Mesodermal cell (in vitro differentiated cells): ENCODE results near the gene TCF12.
A peak's percentile ranks its signal among the peaks of the same experiment; 100 is the strongest.

Experiments
- H3K27ac ChIP-seq: 2 replicates; pipeline ENCODE4 v1.7.0; 2013; ENCODE audit warnings: mild to moderate bottlenecking, low read depth, low read length, moderate library complexity; ENCODE audit not compliant: severe bottlenecking
- H3K36me3 ChIP-seq: 2 replicates; pipeline ENCODE4 v1.7.1; 2013; ENCODE audit warnings: mild to moderate bottlenecking, low read length, moderate library complexity; ENCODE audit not compliant: control insufficient read depth, insufficient read depth
- H3K4me1 ChIP-seq: one replicate; pipeline ENCODE4 v1.7.1; 2013; ENCODE audit warnings: mild to moderate bottlenecking, low read length; ENCODE audit not compliant: insufficient read depth, control insufficient read depth, poor library complexity, severe bottlenecking
- H3K4me3 ChIP-seq: 2 replicates; pipeline ENCODE4 v1.7.0; 2013; ENCODE audit warnings: low read length, control low read depth, mild to moderate bottlenecking; ENCODE audit not compliant: insufficient read depth, poor library complexity, severe bottlenecking; ENCODE audit errors: extremely low read depth
- H3K9me3 ChIP-seq: 2 replicates; pipeline ENCODE4 v1.7.1; 2013; ENCODE audit warnings: mild to moderate bottlenecking, low read length, moderate library complexity; ENCODE audit not compliant: control insufficient read depth
- WGBS, 2 experiments: methylation state at CpG; one replicate each; pipeline ENCODE4 v1.1.5; 2013; ENCODE audit warnings: missing lambda C conversion rate in 2 of 2; ENCODE audit not compliant: insufficient coverage in 2 of 2; 5-methylcytosine and 5-hydroxymethylcytosine counted together

Gene TCF12

GRCh38 chr15:57323299-57323805 is 404.9 kb downstream of the TCF12 start:
- H3K27ac ChIP-seq = peak overlapping the region; percentile 53
- WGBS, 2 experiments = 94 to 96% methylated on average over 7 to 8 of the region's 12 CpGs
- H3K4me1 ChIP-seq = peaks cover 19% of the 10 kb centered on the region
- H3K9me3 ChIP-seq = no peaks in the 10 kb centered on the region
- no peaks in the 10 kb centered on the region for H3K36me3 ChIP-seq
- no peak overlapping the region for H3K4me3 ChIP-seq

GRCh38 chr15:57323806-57324589 is 405.6 kb downstream of the TCF12 start:
- H3K9me3 ChIP-seq = no peaks in the 10 kb centered on the region
- H3K4me3 ChIP-seq = no peak overlapping the region
- 83% methylated on average over 1 of the region's 6 CpGs; no CpG with 5 or more reads in 1 of the 2 experiments for WGBS, 2 experiments
- peak overlapping the region; percentile 53 for H3K27ac ChIP-seq
- H3K36me3 ChIP-seq = no peaks in the 10 kb centered on the region
- peaks cover 22% of the 10 kb centered on the region for H3K4me1 ChIP-seq

- H3K9me3 ChIP-seq = no peaks in the 10 kb centered on the region
- no peak overlapping the region for H3K4me3 ChIP-seq
- H3K36me3 ChIP-seq = no peaks in the 10 kb centered on the region
- H3K4me1 ChIP-seq = peaks cover 22% of the 10 kb centered on the region
- H3K27ac ChIP-seq = no peak overlapping the region
- WGBS, 2 experiments = no CpG with 5 or more reads among the region's 3 CpGs
Measured at GRCh38 chr15:57324590-57324890, 406.1 kb downstream of the TCF12 start.

GRCh38 chr15:57324944-57325679 is 406.7 kb downstream of the TCF12 start:
- Histone ChIP-seq H3K27ac (no peak overlapping the region), H3K4me3 (no peak overlapping the region), H3K4me1 (peaks cover 23% of the 10 kb centered on the region), H3K9me3 (no peaks in the 10 kb centered on the region), H3K36me3 (no peaks in the 10 kb centered on the region)
- 88 to 90% methylated on average over 10 of the region's 11 CpGs for WGBS, 2 experiments

- H3K4me3 ChIP-seq = no peak overlapping the region
- 92% methylated on average over 19 to 22 of the region's 23 CpGs for WGBS, 2 experiments
Measured at GRCh38 chr15:57326196-57326595, 407.8 kb downstream of the TCF12 start.

GRCh38 chr15:57327985-57328471 is 409.6 kb downstream of the TCF12 start:
- H3K4me1 ChIP-seq = peaks cover 29% of the 10 kb centered on the region
- H3K9me3 ChIP-seq = no peaks in the 10 kb centered on the region
- no peaks in the 10 kb centered on the region for H3K36me3 ChIP-seq
- no peak overlapping the region for H3K27ac ChIP-seq
- H3K4me3 ChIP-seq = no peak overlapping the region
- WGBS, 2 experiments = 90 to 91% methylated on average over 10 of the region's 11 CpGs

More at GRCh38 chr15:57326196-57326595, 407.8 kb downstream of the TCF12 start:
- Histone ChIP-seq H3K27ac (no peak overlapping the region), H3K9me3 (no peaks in the 10 kb centered on the region), H3K36me3 (no peaks in the 10 kb centered on the region), H3K4me1 (peaks cover 20% of the 10 kb centered on the region)

GRCh38 chr15:57328479-57328878 is 410.0 kb downstream of the TCF12 start:
- no peak overlapping the region for H3K27ac ChIP-seq
- 100% methylated on average over 2 to 3 of the region's 8 CpGs for WGBS, 2 experiments

GRCh38 chr15:57328897-57329296 is 410.5 kb downstream of the TCF12 start:
- H3K4me3 ChIP-seq = no peak overlapping the region
- no peak overlapping the region for H3K27ac ChIP-seq
- peaks cover 33% of the 10 kb centered on the region for H3K4me1 ChIP-seq
- H3K36me3 ChIP-seq = no peaks in the 10 kb centered on the region
- 93 to 98% methylated on average over 4 to 5 of the region's 5 CpGs for WGBS, 2 experiments
- no peaks in the 10 kb centered on the region for H3K9me3 ChIP-seq

More at GRCh38 chr15:57328479-57328878, 410.0 kb downstream of the TCF12 start:
- H3K9me3 ChIP-seq = no peaks in the 10 kb centered on the region
- H3K4me1 ChIP-seq = peaks cover 32% of the 10 kb centered on the region
- no peaks in the 10 kb centered on the region for H3K36me3 ChIP-seq
- H3K4me3 ChIP-seq = no peak overlapping the region

GRCh38 chr15:57329582-57330367 is 411.3 kb downstream of the TCF12 start:
- WGBS, 2 experiments = 93 to 94% methylated on average over 11 to 12 of the region's 13 CpGs

GRCh38 chr15:57330619-57331340 is 412.3 kb downstream of the TCF12 start:
- Histone ChIP-seq H3K4me3 (no peak overlapping the region), H3K4me1 (peaks cover 51% of the 10 kb centered on the region), H3K36me3 (no peaks in the 10 kb centered on the region), H3K9me3 (no peaks in the 10 kb centered on the region), H3K27ac (no peak overlapping the region)
- WGBS, 2 experiments = 85 to 90% methylated on average over 10 to 11 of the region's 14 CpGs

More at GRCh38 chr15:57329582-57330367, 411.3 kb downstream of the TCF12 start:
- H3K4me1 ChIP-seq = peaks cover 41% of the 10 kb centered on the region
- no peak overlapping the region for H3K27ac ChIP-seq
- H3K36me3 ChIP-seq = no peaks in the 10 kb centered on the region
- H3K4me3 ChIP-seq = no peak overlapping the region
- no peaks in the 10 kb centered on the region for H3K9me3 ChIP-seq
